ENCODE data around the gene PRICKLE2. TPM values are rescaled to one million over a fixed set of nuclear protein-coding genes. Genes with fewer than 3 reads are reported as not detected.

The PRICKLE2 gene
- total and polyA plus RNA-seq, 10 of the 15 experiments (the other 5 are each of a cell fraction or from before 2014, with no cell fraction given) = 0.11 to 2.6 (median 0.69) TPM

GRCh38 chr3:64176461-64176996, 48.7 kb downstream of the PRICKLE2 start:
- no peaks in the 10 kb centered on the region for H3K79me2 ChIP-seq (ENCODE audit: control insufficient read depth, insufficient read depth, low read length)
- intact Hi-C loops (cut with micrococcal nuclease; ENCODE audit: unreplicated experiment) = loop anchor here (5.0 kb wide), 1 partner anchor 221 kb away; no protein-coding TSS in a partner anchor
- ATAC-seq = peak; percentile 85
- H2AFZ ChIP-seq (ENCODE audit: control insufficient read depth, low read depth, low read length) = no peak overlapping the region
- H3K27me3 ChIP-seq (replicated peaks in 1 of 2; ENCODE audit: control insufficient read depth in 2 of 2, insufficient read depth in 2 of 2, low read length in 1 of 2) = no peaks in the 10 kb centered on the region
- no TSS peak for BruUV-seq (replicated peaks)
- 19% methylated on average over 4 of the region's 4 CpGs for WGBS (ENCODE audit: insufficient coverage, insufficient replicate concordance, low lambda C conversion rate, missing lambda C conversion rate)
- SMC1A ChIA-PET (ENCODE audit: uncharacterized antibody, unreplicated experiment) = interaction anchor here (0.6 to 2.1 kb wide), 5 partner anchors 14 to 127 kb away, joined by 3 to 5 read pairs (median 3); partner anchors contain the start of gene PRICKLE2
- no peak overlapping the region for H3K4me3 ChIP-seq
- H3K27ac ChIP-seq (ENCODE audit: control insufficient read depth, insufficient read depth) = no peak overlapping the region
- FAIRE-seq = no peak
- H3K4me1 ChIP-seq (ENCODE audit: control insufficient read depth, insufficient read depth, low read length) = no peaks in the 10 kb centered on the region
- no peaks in the 10 kb centered on the region for H4K20me1 ChIP-seq (ENCODE audit: control insufficient read depth, insufficient read depth)
- CTCF ChIA-PET = no interaction called here
- no peaks in the 10 kb centered on the region; the same call in 2 of the 3 replicates for H3K9me3 ChIP-seq (replicated peaks; ENCODE audit: control insufficient read depth, insufficient read depth, low read length)
- in situ Hi-C loops (cut with MboI) = no loop called here
- RAD21 ChIA-PET (ENCODE audit: unreplicated experiment) = interaction anchor here (0.6 kb wide), 1 partner anchor 19 kb away, joined by 3 read pairs; no protein-coding TSS in a partner anchor
- no peak overlapping the region for H3K9ac ChIP-seq (ENCODE audit: control insufficient read depth, insufficient read depth, low read length)
- H3K36me3 ChIP-seq (ENCODE audit: control insufficient read depth in 2 of 2, insufficient read depth in 2 of 2, low read length in 1 of 2) = no peaks in the 10 kb centered on the region
- no peak overlapping the region for H3K4me2 ChIP-seq (ENCODE audit: control insufficient read depth, insufficient read depth)
- POLR2A ChIA-PET = interaction anchor here (0.7 kb wide), 1 partner anchor 41 kb away, joined by 5 read pairs; no protein-coding TSS in a partner anchor
- DNase-seq (ENCODE audit: low read depth, low spot score) = peak; percentile 33
- TF ChIP-seq NR2F1 (conservative IDR thresholded peaks at IDR 0.05) (peak; percentile 21; the same call in 1 of the 2 replicates), KAT2A (conservative IDR thresholded peaks at IDR 0.05; ENCODE audit: control insufficient read depth, low read depth, low read length) (no peak), ZBTB40 (IDR thresholded peaks at IDR 0.05; ENCODE audit: borderline replicate concordance) (peak; percentile 68; the same call in 1 of the 2 replicates), BACH1 (IDR thresholded peaks at IDR 0.05; ENCODE audit: borderline replicate concordance) (no peak), ATF2 (IDR thresholded peaks at IDR 0.05; ENCODE audit: low read length) (0 out of 2 replicates have a peak, but pooled peaks have one; percentile 18), ATF7 (IDR thresholded peaks at IDR 0.05; ENCODE audit: low read depth) (peak; percentile 35; the same call in 1 of the 2 replicates), ZNF622 (IDR thresholded peaks at IDR 0.05) (no peak), BHLHE40 (IDR thresholded peaks at IDR 0.05; ENCODE audit: borderline replicate concordance in 1 of 2, low read depth in 2 of 2, low read length in 1 of 2) (no peak), ZBED1 (IDR thresholded peaks at IDR 0.05; ENCODE audit: borderline replicate concordance) (no peak), USF2 (IDR thresholded peaks at IDR 0.05; ENCODE audit: borderline replicate concordance, low read depth, low read length) (no peak), SMC3 (IDR thresholded peaks at IDR 0.05; ENCODE audit: borderline replicate concordance, low read length) (no peak), DPF2 (IDR thresholded peaks at IDR 0.05) (peak; percentile 46; the same call in 1 of the 2 replicates), POLR2AphosphoS5 (IDR thresholded peaks at IDR 0.05; ENCODE audit: low read length) (no peak), NFXL1 (IDR thresholded peaks at IDR 0.05; ENCODE audit: borderline replicate concordance) (0 out of 2 replicates have a peak, but pooled peaks have one; percentile 68)

Data from GM12878 (cell line).